Uterus (tissue), 4 donors: ENCODE data around the gene HMOX2. TPM values are rescaled to one million over a fixed set of nuclear protein-coding genes. Genes with fewer than 3 reads are reported as not detected.

Source experiments
- DNase-seq, 2 donors: peaks; one replicate each; pipeline ENCODE4 v3.0.0-alpha.2; 2019 to 2020
- H3K27ac ChIP-seq, 2 donors: fragments of 200-600 bp; sonication (generic); 1 replicate in 1 of 2; 2 replicates in 1 of 2; pipeline ENCODE4 v1.5.1; 2016 to 2018
- H3K27me3 ChIP-seq, 2 donors: fragments of 200-600 bp; sonication (generic); one replicate each; pipeline ENCODE4 v1.5.1; 2018 to 2019; ENCODE audit warnings: control low read depth in 1 of 2
- H3K36me3 ChIP-seq, 2 donors: fragments of 200-600 bp; sonication (generic); one replicate each; pipeline ENCODE4 v1.5.1; 2019; ENCODE audit warnings: control low read depth in 1 of 2
- H3K4me1 ChIP-seq, 2 donors: fragments of 200-600 bp; sonication (generic); one replicate each; pipeline ENCODE4 v1.5.1; 2018 to 2019; ENCODE audit warnings: control low read depth in 1 of 2
- H3K4me3 ChIP-seq, 2 donors: fragments of 200-600 bp; sonication (generic); 1 replicate in 1 of 2; 2 replicates in 1 of 2; pipeline ENCODE4 v1.5.1; 2018 to 2019; ENCODE audit warnings: mild to moderate bottlenecking in 1 of 2
- H3K9me3 ChIP-seq, 2 donors: fragments of 200-600 bp; sonication (generic); one replicate each; pipeline ENCODE4 v1.5.1; 2019; ENCODE audit warnings: control low read depth in 1 of 2
- CTCF ChIP-seq, 4 experiments: fragments of 200-600 bp in 2 of 4; fragments of 450-650 bp in 2 of 4; sonication (generic) in 2 of 4; IDR thresholded peaks; one replicate each; pipeline ENCODE4 v1.5.1; 2016 to 2019; ENCODE audit warnings: antibody characterized with exemption in 4 of 4, mild to moderate bottlenecking in 2 of 4, moderate library complexity in 1 of 4
- POLR2A ChIP-seq, 2 donors: fragments of 450-650 bp; IDR thresholded peaks; one replicate each; pipeline ENCODE4 v1.6.1; 2016; ENCODE audit warnings: antibody characterized with exemption in 2 of 2, mild to moderate bottlenecking in 1 of 2, moderate library complexity in 1 of 2
- intact Hi-C: fragments of 100-400 bp; cut with DNase I; formaldehyde crosslinking; loops from one replicate; pipeline ENCODE4 v1.15.1; 2023; ENCODE audit warnings: low total_unique reads
- total RNA-seq, 4 donors: library from RNA; depleted of rRNA in 3 of 4; stranded (reverse); fragments of >200 nt in 3 of 4; gene quantifications; one replicate each; pipeline versions ENCODE4 v1.1.0 to v1.2.4, GENCODE V29; 2014 to 2023
- donor health status: DM: yes; HTN: yes; CAD: no.

Gene HMOX2
- total RNA-seq, 4 donors from 2014 or later, result 13.2 to 43.1 (median 34.1) TPM

DNA sequence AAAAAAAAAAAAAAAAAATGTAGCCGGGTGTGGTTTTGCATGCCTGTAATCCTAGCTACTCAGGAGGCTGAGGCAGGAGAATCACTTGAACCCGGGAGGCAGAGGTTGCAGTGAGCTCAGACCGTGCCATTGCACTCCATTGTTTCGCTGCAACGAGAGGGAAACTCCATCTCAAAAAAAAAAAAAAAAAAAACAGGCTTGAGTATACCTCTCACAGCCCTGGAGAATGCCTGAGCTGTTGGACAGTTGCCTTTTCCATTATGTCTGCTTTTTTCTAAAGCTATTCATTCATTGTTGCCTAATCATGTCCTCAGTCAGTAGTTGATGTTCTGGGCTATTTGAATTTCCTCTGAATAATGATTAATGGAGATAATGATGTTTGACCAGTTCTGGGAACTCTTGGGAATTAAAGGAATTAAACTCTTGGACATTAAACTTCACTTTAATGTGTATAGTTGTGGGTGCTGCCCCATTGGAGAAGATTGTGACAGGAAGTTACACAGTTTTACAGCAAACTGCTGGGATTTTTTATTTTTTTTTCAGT is 11.8 kb downstream of the HMOX2 start:
- intact Hi-C loops, result no loop called here

DNA sequence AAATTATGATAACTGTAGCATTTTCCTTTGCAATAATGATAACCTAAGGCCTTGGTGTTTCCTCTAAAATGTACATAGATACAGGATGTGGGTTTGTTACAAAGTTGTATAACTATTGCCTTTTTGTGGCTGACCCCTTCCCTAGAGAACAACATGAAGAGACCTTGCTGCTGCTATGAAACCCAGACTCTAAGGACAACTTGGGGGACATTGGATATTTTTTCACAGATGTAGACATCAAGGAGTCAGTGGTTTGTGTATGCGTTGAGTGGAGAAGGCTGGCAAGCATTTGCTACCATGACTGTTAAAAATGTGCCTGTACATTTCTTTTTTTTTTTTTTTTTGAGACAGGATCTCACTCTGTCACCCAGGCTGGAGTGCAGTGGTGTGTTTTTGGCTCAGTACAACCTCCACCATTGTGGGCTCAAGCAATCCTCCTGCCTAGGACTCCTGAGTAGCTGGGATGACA is 12.3 kb downstream of the HMOX2 start:
- H3K4me3 ChIP-seq, result no peak overlapping the region
- intact Hi-C loops, result no loop called here
- no peak overlapping the region for H3K27ac ChIP-seq
- H3K4me1 ChIP-seq, result no peaks in the 10 kb centered on the region
- DNase-seq, result no peak
- TF ChIP-seq CTCF (IDR thresholded peaks at IDR 0.05), result no peak
- no peak for TF ChIP-seq POLR2A (IDR thresholded peaks at IDR 0.05)
- H3K36me3 ChIP-seq, result no peaks in the 10 kb centered on the region
- H3K9me3 ChIP-seq, result no peaks in the 10 kb centered on the region
- H3K27me3 ChIP-seq, result no peaks in the 10 kb centered on the region

More for the DNA sequence above, 11.8 kb downstream of the HMOX2 start:
- Histone ChIP-seq H3K27ac (no peak overlapping the region), H3K9me3 (no peaks in the 10 kb centered on the region), H3K4me1 (no peaks in the 10 kb centered on the region), H3K27me3 (no peaks in the 10 kb centered on the region), H3K36me3 (no peaks in the 10 kb centered on the region), H3K4me3 (no peak overlapping the region)
- no peak for TF ChIP-seq CTCF (IDR thresholded peaks at IDR 0.05)
- no peak for TF ChIP-seq POLR2A (IDR thresholded peaks at IDR 0.05)
- no peak for DNase-seq

DNA sequence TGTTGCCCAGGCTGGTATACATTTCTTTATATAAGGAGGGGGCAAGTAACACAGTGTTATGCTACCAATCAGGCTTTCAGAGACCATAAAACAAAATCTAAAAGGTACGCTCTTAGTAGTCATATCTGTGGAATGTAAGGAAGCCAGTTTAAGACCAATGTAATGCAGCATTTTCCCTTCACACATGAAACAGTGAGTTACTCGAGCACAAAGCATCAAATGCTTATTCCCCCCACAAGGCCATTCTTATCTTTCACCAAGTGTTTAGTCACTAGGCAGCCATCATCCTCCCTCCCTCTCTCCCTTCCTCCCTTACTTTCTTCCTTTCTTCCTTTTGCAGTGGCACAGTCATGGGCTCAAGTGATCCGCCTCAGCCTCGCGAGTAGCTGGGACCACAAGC is 12.8 kb downstream of the HMOX2 start:
- H3K27me3 ChIP-seq, result no peaks in the 10 kb centered on the region
- no peaks in the 10 kb centered on the region for H3K4me1 ChIP-seq
- no peak overlapping the region for H3K4me3 ChIP-seq
- no peak for DNase-seq
- H3K9me3 ChIP-seq, result no peaks in the 10 kb centered on the region
- no peak overlapping the region for H3K27ac ChIP-seq
- intact Hi-C loops, result no loop called here
- no peaks in the 10 kb centered on the region for H3K36me3 ChIP-seq
- TF ChIP-seq POLR2A (IDR thresholded peaks at IDR 0.05) (no peak), CTCF (IDR thresholded peaks at IDR 0.05) (no peak)

- Histone ChIP-seq H3K4me3 (no peak overlapping the region), H3K27me3 (no peaks in the 10 kb centered on the region), H3K27ac (no peak overlapping the region), H3K36me3 (no peaks in the 10 kb centered on the region), H3K9me3 (no peaks in the 10 kb centered on the region), H3K4me1 (no peaks in the 10 kb centered on the region)
- no peak for DNase-seq
- no peak for TF ChIP-seq POLR2A (IDR thresholded peaks at IDR 0.05)
- TF ChIP-seq CTCF (IDR thresholded peaks at IDR 0.05), result no peak
- intact Hi-C loops, result no loop called here
These were observed 15.7 kb downstream of the HMOX2 start for GRCh38 chr16:4491898-4492297.

GRCh38 chr16:4494746-4495490 is 18.7 kb downstream of the HMOX2 start:
- no peaks in the 10 kb centered on the region for H3K9me3 ChIP-seq
- TF ChIP-seq POLR2A (IDR thresholded peaks at IDR 0.05), result no peak
- TF ChIP-seq CTCF (IDR thresholded peaks at IDR 0.05), result no peak
- no peak overlapping the region for H3K27ac ChIP-seq
- H3K27me3 ChIP-seq, result no peaks in the 10 kb centered on the region
- no peaks in the 10 kb centered on the region for H3K36me3 ChIP-seq
- no peak for DNase-seq
- H3K4me1 ChIP-seq, result no peaks in the 10 kb centered on the region
- no peak overlapping the region for H3K4me3 ChIP-seq
- intact Hi-C loops, result no loop called here
